ENCODE results near the gene ILDR1. TPM values are rescaled to one million over a fixed set of nuclear protein-coding genes. Genes with fewer than 3 reads are reported as not detected.
"Not testable (repeated sequence)": the region's sequence is repeated elsewhere in the genome, so short reads cannot be mapped to it uniquely, and the experiment has no call there.

Gene ILDR1
- total RNA-seq, 3 donors from 2014 or later: 10.9 to 36.8 (median 17.2) TPM

- ATAC-seq (peak; percentile 35), DNase-seq (no peak)
- TF ChIP-seq CTCF (IDR thresholded peaks at IDR 0.05): no peak
- H3K4me3 ChIP-seq: no peak overlapping the region
- no peaks in the 10 kb centered on the region for H3K36me3 ChIP-seq (ENCODE audit: low read depth)
- H3K4me1 ChIP-seq (ENCODE audit: low read depth): no peaks in the 10 kb centered on the region
- intact Hi-C loops (cut with DNase I, micrococcal nuclease): no loop called here
- no peaks in the 10 kb centered on the region for H3K9me3 ChIP-seq
Measured at GRCh38 chr3:122063908-122064307, 41.9 kb upstream of the ILDR1 start.

- no peak for TF ChIP-seq CTCF (IDR thresholded peaks at IDR 0.05)
- DNase-seq: no peak
- ATAC-seq: no peak
- Histone ChIP-seq H3K4me3 (no peak overlapping the region), H3K9me3 (no peaks in the 10 kb centered on the region), H3K4me1 (ENCODE audit: low read depth) (no peaks in the 10 kb centered on the region), H3K36me3 (ENCODE audit: low read depth) (no peaks in the 10 kb centered on the region)
- intact Hi-C loops (cut with DNase I, micrococcal nuclease): no loop called here
Measured at GRCh38 chr3:122060040-122060698, 38.1 kb upstream of the ILDR1 start.

- no peak for DNase-seq
- no peak overlapping the region for H3K4me3 ChIP-seq
- no peaks in the 10 kb centered on the region for H3K4me1 ChIP-seq (ENCODE audit: low read depth)
- intact Hi-C loops (cut with DNase I, micrococcal nuclease): no loop called here
- no peak for TF ChIP-seq CTCF (IDR thresholded peaks at IDR 0.05)
- H3K36me3 ChIP-seq (ENCODE audit: low read depth): no peaks in the 10 kb centered on the region
- no peaks in the 10 kb centered on the region for H3K9me3 ChIP-seq
- no peak for ATAC-seq
Measured at GRCh38 chr3:122058294-122058693, 36.2 kb upstream of the ILDR1 start.

GRCh38 chr3:122057671-122058070 lies 35.6 kb upstream of the ILDR1 start:
- Histone ChIP-seq H3K4me3 (no peak overlapping the region), H3K36me3 (ENCODE audit: low read depth) (no peaks in the 10 kb centered on the region), H3K9me3 (no peaks in the 10 kb centered on the region), H3K4me1 (ENCODE audit: low read depth) (no peaks in the 10 kb centered on the region)
- no peak for DNase-seq
- no peak for TF ChIP-seq CTCF (IDR thresholded peaks at IDR 0.05)
- ATAC-seq: no peak
- intact Hi-C loops (cut with DNase I, micrococcal nuclease): no loop called here

- intact Hi-C loops (cut with DNase I, micrococcal nuclease): no loop called here
- TF ChIP-seq CTCF (IDR thresholded peaks at IDR 0.05): no peak
- no peak for DNase-seq
- ATAC-seq: peak; percentile 44
- Histone ChIP-seq H3K36me3 (ENCODE audit: low read depth) (no peaks in the 10 kb centered on the region), H3K9me3 (no peaks in the 10 kb centered on the region), H3K4me1 (ENCODE audit: low read depth) (no peaks in the 10 kb centered on the region), H3K4me3 (no peak within 1 kb of the TSS)
Measured at GRCh38 chr3:122055215-122055614, 33.2 kb upstream of the ILDR1 start, which contains the start of gene CD86. Gene CD86 (plus strand): TSS chr3:122055362. CDS start chr3:122055490, 128 bp downstream.

GRCh38 chr3:122052968-122053367 lies 30.9 kb upstream of the ILDR1 start:
- no peak for TF ChIP-seq CTCF (IDR thresholded peaks at IDR 0.05)
- Histone ChIP-seq H3K4me3 (no peak overlapping the region), H3K4me1 (ENCODE audit: low read depth) (no peaks in the 10 kb centered on the region), H3K9me3 (no peaks in the 10 kb centered on the region), H3K36me3 (ENCODE audit: low read depth) (no peaks in the 10 kb centered on the region)
- intact Hi-C loops (cut with DNase I, micrococcal nuclease): no loop called here
- ATAC-seq (no peak), DNase-seq (no peak)

- H3K4me1 ChIP-seq (ENCODE audit: low read depth); H3K9me3 ChIP-seq; ATAC-seq; DNase-seq; H3K4me3 ChIP-seq; H3K36me3 ChIP-seq (ENCODE audit: low read depth); intact Hi-C loops (cut with DNase I, micrococcal nuclease): not testable (repeated sequence)
Measured at GRCh38 chr3:122047773-122048172, 25.7 kb upstream of the ILDR1 start.

- H3K36me3 ChIP-seq (ENCODE audit: low read depth); ATAC-seq; H3K4me3 ChIP-seq; H3K4me1 ChIP-seq (ENCODE audit: low read depth); intact Hi-C loops (cut with DNase I, micrococcal nuclease); DNase-seq; H3K9me3 ChIP-seq: not testable (repeated sequence)
Measured at GRCh38 chr3:122047296-122047695, 25.2 kb upstream of the ILDR1 start.
